ACHN (cell line): ENCODE results near the gene PAK2.
"Not testable (repeated sequence)": the region's sequence is repeated elsewhere in the genome, so short reads cannot be mapped to it uniquely, and the experiment has no call there.

Source experiments
- DNase-seq: peaks from one replicate; pipeline ENCODE4 v3.0.0-alpha.2; 2015
- in situ Hi-C: cut with HindIII; loops from 2 replicates; pipeline ENCODE4 v1.10.0; 2017; ENCODE audit warnings: low sequenced_read_pairs, low pct_ligation_motif_present, low pct_unique_long_range_greater_than_20kb

The PAK2 gene

DNA sequence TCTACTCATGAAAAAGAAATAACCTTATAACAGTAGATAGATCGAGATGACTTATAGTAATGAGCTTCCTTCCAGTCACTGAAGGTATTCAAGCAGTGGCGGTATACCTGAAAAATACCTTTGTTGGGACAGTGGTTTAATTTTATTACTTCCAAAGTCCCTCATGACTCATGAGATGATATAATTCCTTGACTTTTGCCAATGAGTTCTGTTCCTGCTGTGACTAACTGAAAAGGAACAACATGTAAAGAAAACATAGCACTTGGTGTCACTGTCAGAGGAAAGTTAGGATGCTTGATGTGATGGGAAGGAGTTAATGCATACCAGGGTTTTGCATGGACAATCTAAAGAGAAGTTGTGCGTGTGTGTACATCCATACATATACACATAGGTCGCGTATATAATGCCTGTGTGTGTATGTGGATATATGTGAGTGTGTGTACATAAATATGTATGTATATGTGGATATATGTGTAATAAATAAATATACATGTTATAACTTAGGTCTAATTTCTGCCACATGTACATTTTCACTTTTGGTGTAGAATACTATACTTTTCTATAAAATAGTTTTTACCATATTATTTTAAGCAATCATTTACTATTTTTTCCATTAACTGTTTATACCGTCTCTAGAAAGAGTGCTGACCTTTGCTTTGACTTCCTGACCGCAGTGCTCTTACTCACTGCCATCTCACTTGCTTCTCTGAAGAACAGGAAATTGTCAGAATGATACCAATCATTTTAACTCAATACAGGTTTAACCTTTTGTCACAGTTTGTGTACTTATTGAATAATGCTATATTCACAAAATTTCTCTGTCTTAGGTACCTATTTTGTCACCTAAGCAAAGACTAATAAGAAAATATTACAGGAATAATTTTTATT lies 12.6 kb upstream of the PAK2 start:
- in situ Hi-C loops: no loop called here
- peak; percentile 9 for DNase-seq

DNA sequence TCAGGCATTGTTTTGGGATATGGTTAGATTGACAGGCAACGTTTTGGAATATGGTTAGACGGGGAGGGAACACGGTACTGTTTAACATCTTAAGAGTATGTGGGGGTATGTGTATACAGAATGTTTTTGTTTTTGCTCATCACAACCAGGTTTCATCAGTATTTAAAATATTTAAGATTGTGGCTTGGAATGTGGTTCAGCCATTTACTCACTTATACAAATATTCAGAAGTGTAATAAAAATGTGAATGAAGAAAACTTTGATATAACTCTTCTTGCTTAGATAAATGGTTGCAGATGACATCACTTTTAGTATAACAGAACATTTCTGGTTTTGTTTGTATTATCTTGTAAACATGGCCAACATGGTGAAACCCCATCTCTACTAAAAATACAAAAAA lies 3.9 kb upstream of the PAK2 start:
- in situ Hi-C loops: no loop called here
- DNase-seq: no peak

DNA sequence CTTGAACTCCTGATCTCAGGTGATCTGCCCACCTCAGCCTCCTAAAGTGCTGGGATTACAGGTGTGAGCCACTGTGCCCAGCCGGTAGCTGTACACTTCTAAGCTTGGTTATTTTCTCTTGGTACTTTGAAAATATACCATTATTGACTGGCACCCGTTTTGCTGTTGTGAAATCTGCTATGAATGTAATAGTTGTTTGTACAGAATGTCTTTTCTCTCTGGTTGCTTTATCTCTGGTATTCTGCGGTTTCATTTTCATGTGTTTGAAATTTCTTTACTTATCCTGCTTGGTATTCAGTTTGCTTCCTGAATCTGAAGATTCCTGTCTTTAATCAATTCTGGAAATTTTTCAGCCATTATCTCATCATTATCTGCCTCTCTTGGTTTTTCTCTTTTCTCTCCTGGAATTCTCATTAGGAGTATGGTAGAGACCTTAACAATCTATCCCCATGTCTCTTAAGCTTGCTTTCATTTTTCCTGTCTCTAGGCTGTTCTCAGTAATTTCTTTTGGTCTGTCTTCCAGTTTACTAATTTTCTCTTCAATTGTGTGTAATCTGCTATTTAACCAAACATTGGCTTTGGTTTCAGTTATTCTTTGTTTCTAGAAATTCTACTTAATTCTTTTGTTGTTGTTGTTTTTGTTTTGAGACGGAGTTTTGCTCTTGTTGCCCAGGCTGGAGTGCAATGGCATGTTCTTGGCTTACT lies 2.8 kb upstream of the PAK2 start:
- in situ Hi-C loops: no loop called here
- DNase-seq: no peak

DNA sequence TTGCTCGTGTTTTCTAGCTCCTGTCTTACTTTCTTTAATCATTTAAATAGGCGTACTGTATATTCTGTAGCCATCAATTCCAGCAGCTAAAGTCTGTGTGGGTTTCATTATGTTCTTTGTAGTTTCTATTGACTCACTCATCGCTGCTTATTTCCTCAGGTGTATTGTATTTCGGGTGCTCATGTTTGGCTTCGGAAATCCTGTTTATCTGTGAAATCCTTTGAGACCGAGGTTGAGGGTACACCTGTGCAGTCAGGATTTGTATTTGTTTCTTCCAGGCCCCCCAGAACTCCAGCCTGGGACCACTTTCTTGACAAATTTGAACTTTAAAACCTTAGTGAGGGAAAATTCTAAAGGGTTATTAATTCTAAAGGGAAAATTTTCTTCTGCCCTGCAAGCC lies 2.0 kb upstream of the PAK2 start:
- in situ Hi-C loops: no loop called here
- no peak for DNase-seq

DNA sequence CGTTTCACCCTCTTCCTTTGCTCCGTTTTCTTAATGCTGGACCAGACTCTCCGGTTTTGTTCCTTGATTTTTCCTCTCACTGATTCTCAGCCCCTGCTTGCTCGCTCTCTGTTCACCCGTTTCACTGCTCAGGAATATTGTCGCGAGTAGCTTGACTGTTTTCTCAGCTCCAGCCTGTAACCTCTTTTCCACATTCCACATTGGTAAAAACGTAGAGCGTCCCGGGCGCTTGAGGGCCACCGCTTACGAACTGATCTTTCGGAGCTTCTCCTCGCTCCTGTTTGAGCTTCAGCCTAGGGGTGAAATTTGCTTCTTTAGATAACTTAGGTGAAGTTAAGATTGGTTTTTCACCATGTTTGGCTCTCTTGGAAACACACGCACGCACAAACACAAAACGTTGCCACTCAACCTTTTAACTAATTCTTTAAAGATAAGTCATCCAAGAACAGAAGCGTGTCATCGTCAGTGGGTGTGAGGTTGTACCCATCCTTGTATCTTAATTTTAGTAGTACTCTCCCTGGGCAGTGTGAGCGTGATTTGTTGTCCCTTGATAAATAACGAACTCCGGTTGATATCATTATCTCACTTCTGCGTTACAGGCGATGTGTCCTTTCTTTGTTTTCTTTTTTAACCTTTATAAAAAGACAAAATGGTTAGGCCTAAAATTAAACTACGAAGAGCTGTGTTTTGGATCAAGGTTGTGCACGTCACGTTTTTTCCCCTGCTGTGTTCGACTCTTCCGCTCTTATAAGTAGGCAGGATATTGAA lies 1.0 kb downstream of the PAK2 start:
- in situ Hi-C loops: no loop called here
- peak; percentile 63 for DNase-seq

- peak; percentile 27 for DNase-seq
- in situ Hi-C loops: no loop called here
These were observed 1.7 kb downstream of the PAK2 start for GRCh38 chr3:196741249-196741889.

- in situ Hi-C loops, DNase-seq: not testable (repeated sequence)
These were observed 3.9 kb downstream of the PAK2 start for GRCh38 chr3:196743569-196743968.

DNA sequence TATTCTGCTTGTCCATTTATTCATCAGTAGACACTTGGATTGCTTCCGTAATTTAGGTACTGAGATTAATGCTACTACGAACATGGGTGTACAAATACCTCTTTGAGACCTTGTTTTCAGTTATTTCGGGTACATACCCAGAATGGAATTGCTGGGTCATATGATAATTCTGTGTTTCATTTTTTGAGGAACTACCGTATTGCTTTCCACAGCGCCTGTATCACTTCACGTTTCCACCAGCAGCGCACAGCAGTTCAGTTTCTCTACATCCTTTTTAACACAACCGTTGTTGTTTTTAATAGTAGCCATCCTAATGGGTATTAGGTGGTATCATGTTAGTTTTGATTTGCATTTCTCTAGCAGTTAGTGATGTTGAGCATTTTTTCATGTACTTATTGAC lies 9.5 kb downstream of the PAK2 start:
- DNase-seq: no peak
- in situ Hi-C loops: no loop called here

- in situ Hi-C loops: no loop called here
- no peak for DNase-seq
These were observed 13.5 kb downstream of the PAK2 start for GRCh38 chr3:196753201-196753600.

GRCh38 chr3:196754091-196754981 lies 14.7 kb downstream of the PAK2 start:
- DNase-seq: no peak
- in situ Hi-C loops: no loop called here

DNA sequence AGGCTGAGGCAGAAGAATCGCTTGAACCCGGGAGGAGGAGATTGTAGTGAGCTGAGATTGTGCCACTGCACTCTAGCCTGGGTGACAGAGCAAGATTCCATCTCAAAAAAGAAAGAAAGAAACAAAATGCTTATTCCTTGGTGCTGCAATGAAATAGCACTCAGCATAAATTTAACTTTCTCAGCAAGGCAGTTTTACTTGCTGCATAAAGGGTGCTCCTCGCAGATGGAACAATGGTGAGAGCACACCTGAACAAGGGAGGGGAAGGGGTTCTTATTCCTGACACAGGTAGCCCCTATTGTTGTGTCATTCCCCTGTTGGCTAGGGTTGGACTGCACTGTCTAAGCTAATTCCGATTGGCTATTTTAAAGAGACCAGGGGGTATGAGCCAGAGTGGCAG lies 17.1 kb downstream of the PAK2 start:
- no peak for DNase-seq
- in situ Hi-C loops: no loop called here

DNA sequence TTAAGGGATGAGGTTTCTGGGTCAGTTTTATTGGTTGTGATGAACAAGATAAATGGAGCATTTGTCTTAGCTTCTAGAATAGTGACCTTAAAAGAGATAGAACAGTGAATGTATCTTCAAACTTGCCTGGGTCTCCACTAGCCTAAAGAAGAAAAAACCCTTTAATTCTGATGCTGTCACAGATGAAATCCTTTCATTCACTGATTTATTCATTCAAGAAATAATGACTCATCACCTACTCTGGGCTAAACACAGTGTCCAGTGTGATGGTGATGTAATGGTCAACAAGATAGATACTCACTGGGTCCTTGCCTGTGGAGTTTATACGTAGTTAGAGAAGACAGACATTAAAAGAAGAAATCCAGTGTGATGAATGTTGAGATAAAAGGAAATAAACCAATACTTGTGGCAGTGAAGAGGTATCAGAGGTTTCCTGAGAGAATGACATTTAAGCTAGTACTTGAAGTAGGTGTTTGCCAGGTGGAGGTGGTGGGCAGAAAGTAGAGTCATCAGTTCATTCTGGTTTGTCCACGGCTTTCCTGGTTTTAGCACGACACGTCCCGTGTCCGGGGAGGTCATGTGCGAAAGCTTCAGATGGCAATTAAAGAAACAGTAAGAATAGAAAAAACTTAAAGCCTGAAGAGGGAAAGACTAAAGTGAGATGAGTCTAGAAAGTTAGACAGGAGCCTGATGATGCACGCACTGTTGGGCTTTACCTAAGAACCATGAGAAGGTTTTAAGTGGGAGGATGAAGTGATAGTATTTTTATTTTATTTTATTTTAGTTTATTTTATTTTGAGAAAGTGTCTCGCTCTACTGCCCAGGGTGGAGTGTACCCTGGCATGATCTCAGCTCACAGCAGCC lies 18.5 kb downstream of the PAK2 start:
- peak; percentile 78 for DNase-seq
- in situ Hi-C loops: no loop called here

DNA sequence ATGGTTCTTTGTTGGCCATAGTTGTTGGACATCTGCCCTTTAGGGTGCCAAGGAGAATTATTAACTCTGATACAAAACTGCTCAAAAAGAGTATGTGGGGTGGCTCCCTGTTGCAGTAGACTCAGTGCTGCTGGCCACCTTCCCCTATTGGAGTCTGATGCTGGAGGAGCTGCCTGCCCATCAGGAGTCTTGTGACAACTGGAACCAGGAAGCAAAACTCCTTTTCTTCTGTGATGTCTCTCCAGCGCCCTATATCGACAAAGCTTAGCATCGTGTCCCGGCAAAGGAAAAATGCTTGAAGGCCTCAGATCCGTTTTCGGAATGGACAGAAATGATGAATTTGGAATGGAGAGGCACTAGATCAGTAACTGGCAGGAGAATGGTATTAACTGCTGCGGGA lies 23.5 kb downstream of the PAK2 start:
- no peak for DNase-seq
- in situ Hi-C loops: no loop called here

GRCh38 chr3:196765454-196765853 lies 25.8 kb downstream of the PAK2 start:
- in situ Hi-C loops: no loop called here
- no peak for DNase-seq

DNA sequence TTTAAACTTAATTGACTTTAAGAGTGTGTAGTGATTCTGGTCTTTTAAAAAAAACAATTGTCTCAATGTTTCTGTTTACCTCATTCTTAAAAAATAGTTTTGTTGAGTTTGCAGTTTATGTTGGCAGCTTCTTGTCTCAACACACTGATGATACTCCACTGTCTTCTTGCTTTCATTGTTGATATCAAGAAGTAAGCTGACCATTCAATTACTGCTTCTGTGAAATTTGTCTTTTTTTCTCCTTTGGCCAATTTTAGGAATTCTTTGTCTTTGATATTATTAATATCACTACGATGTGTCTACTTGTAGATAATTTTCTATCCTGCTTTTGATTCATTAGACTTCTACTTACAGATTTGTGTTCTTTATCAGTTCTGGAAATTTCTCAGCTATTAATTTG lies 31.4 kb downstream of the PAK2 start:
- in situ Hi-C loops: no loop called here
- DNase-seq: no peak

GRCh38 chr3:196772102-196772501 lies 32.4 kb downstream of the PAK2 start:
- no peak for DNase-seq
- in situ Hi-C loops: no loop called here

GRCh38 chr3:196772897-196773296 lies 33.2 kb downstream of the PAK2 start:
- no peak for DNase-seq
- in situ Hi-C loops: no loop called here
